GM20000 (cell line): ENCODE measurements around the gene LIMCH1.

Source experiments
- DNase-seq: peaks from one replicate; pipeline ENCODE4 v3.0.0; 2012; ENCODE audit warnings: low spot score
- CTCF ChIP-seq: IDR thresholded peaks from 2 replicates; pipeline ENCODE4 v1.5.1; 2012; ENCODE audit warnings: mild to moderate bottlenecking, control low read depth; ENCODE audit errors: extremely low read depth, missing control alignments

The LIMCH1 gene

DNA sequence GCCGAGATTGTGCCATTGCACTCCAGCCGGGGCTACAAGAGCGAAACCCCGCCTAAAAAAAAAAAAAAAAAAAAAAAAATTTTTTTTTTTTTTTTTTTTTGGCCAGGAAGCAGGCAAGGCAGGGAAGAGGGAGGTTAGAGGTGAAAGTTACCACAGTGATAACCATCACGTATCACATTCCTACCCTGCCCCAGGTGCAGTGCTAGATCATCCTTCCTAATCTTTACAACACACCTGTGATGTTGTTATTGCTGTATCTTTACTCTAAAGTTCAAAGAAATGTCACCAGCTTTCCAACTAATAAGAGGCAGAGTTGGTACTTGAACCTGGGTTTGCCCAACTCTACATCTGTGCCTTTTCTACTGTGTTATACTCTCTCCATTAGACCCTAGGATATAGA lies 7.2 kb upstream of the LIMCH1 start:
- no peak for TF ChIP-seq CTCF
- no peak for DNase-seq

DNA sequence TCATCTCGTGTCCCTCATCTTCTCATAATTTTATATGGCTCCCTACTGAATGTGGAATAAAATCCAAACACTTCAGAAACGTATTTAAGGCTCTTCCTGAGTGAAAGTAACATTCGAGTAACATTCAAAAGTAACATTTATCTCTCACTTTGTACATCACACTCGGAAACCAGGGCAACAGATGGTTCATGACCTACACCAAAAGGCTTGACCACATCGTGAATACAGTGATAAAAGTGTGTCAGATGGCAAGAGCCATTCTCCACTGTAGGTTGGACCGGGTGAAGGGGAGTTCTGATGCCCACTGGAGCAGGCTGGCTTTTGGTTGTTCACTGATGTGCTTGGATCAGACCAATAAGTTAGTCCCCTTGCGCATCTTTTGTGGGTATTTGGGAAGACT lies 5.6 kb upstream of the LIMCH1 start:
- DNase-seq: no peak
- no peak for TF ChIP-seq CTCF

GRCh38 chr4:41532882-41533281 lies 5.1 kb upstream of the LIMCH1 start:
- DNase-seq: no peak

GRCh38 chr4:41533680-41534079 lies 4.3 kb upstream of the LIMCH1 start:
- DNase-seq: no peak
- no peak for TF ChIP-seq CTCF

More at GRCh38 chr4:41532882-41533281, 5.1 kb upstream of the LIMCH1 start:
- no peak for TF ChIP-seq CTCF

- TF ChIP-seq CTCF: no peak
- DNase-seq: no peak
Measured at GRCh38 chr4:41534404-41534803, 3.6 kb upstream of the LIMCH1 start.

DNA sequence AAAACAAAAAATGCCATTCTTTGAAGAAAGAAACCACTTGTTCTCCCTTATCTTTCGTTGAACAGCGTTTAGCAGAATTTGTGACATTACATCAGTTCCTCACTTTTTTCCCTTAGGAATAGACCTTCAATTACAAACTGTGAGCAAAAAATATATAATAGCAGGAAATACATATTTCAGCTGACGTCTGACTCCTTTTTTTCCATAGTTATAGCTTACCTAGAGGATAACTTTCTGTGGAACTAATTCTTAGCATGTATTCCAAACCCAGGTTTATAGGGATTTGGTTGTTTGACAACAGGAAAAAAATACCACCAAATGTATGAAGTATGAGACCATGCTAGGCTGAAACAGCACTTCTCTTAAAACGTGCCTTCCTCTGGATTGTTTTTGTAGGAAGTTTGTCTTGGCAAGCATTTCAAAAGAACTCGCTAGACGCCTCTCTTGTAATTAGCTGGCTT lies 2.0 kb upstream of the LIMCH1 start:
- DNase-seq: no peak
- no peak for TF ChIP-seq CTCF

- no peak for TF ChIP-seq CTCF
- no peak for DNase-seq
Measured at GRCh38 chr4:41537292-41537890, 566 bp upstream of the LIMCH1 start.
